Loucy (cell line): Measurements from ENCODE around the gene ELMO1.

ENCODE experiments used
- H2AFZ ChIP-seq: fragments of 200-600 bp; sonication (generic); 2 replicates; pipeline ENCODE4 v1.6.0; 2016; ENCODE audit warnings: antibody characterized with exemption, mild to moderate bottlenecking, low read length, moderate library complexity
- H3F3A ChIP-seq: fragments of 200-600 bp; 2 replicates; pipeline ENCODE4 v1.6.0; 2016; ENCODE audit warnings: antibody characterized with exemption, low read depth, mild to moderate bottlenecking
- H3K27me3 ChIP-seq: fragments of 200-600 bp; sonication (generic); 2 replicates; pipeline ENCODE4 v1.6.1; 2014; ENCODE audit warnings: low read length, mild to moderate bottlenecking; ENCODE audit not compliant: insufficient read depth, poor library complexity, severe bottlenecking
- H3K36me3 ChIP-seq: fragments of 200-600 bp; sonication (generic); 2 replicates; pipeline ENCODE4 v1.6.1; 2016; ENCODE audit warnings: low read length; ENCODE audit not compliant: insufficient read depth
- H3K4me1 ChIP-seq: fragments of 200-600 bp; sonication (generic); 2 replicates; pipeline ENCODE4 v1.5.1; 2014; ENCODE audit warnings: low read length, mild to moderate bottlenecking; ENCODE audit not compliant: insufficient read depth, poor library complexity, severe bottlenecking
- H3K4me2 ChIP-seq: fragments of 200-600 bp; sonication (generic); 2 replicates; pipeline ENCODE4 v1.6.0; 2014; ENCODE audit warnings: antibody characterized with exemption, low read length, low read depth, mild to moderate bottlenecking; ENCODE audit not compliant: poor library complexity, severe bottlenecking
- H3K4me3 ChIP-seq: fragments of 200-600 bp; sonication (generic); 2 replicates; pipeline ENCODE4 v1.5.1; 2014; ENCODE audit warnings: low read length, mild to moderate bottlenecking, mixed read lengths; ENCODE audit not compliant: poor library complexity, severe bottlenecking
- H3K79me2 ChIP-seq: fragments of 200-600 bp; sonication (generic); 2 replicates; pipeline ENCODE4 v1.6.1; 2014; ENCODE audit warnings: low read length; ENCODE audit not compliant: insufficient read depth
- H3K9ac ChIP-seq: fragments of 200-600 bp; sonication (generic); 2 replicates; pipeline ENCODE4 v1.6.0; 2014; ENCODE audit warnings: mild to moderate bottlenecking, low read depth, low read length, moderate library complexity; ENCODE audit not compliant: poor library complexity, severe bottlenecking
- H3K9me2 ChIP-seq: fragments of 200-600 bp; sonication (generic); replicated peaks from 2 replicates; pipeline ENCODE4 v1.6.1; 2016; ENCODE audit warnings: low read depth, low read length, mixed read lengths
- H3K9me3 ChIP-seq: fragments of 200-600 bp; sonication (generic); 2 replicates; pipeline ENCODE4 v1.6.1; 2014; ENCODE audit warnings: mild to moderate bottlenecking, antibody characterized with exemption, low read length, low read depth; ENCODE audit not compliant: insufficient read depth
- H4K20me1 ChIP-seq: fragments of 200-600 bp; sonication (generic); 2 replicates; pipeline ENCODE4 v1.6.0; 2014; ENCODE audit warnings: antibody characterized with exemption, low read length, mild to moderate bottlenecking; ENCODE audit not compliant: insufficient read depth, poor library complexity, severe bottlenecking
- EZH2phosphoT487 ChIP-seq: fragments of 200-600 bp; IDR thresholded peaks from 2 replicates; pipeline ENCODE4 v1.6.1; 2018; ENCODE audit warnings: antibody characterized with exemption, mild to moderate bottlenecking, moderate library complexity, borderline replicate concordance
- TF ChIP-seq, protein P1 (sequence below): fragments of 200-600 bp; sonication (generic); conservative IDR thresholded peaks from 2 replicates; pipeline ENCODE4 v1.5.1; 2014; ENCODE audit warnings: mild to moderate bottlenecking, antibody characterized with exemption, low read length

The ELMO1 gene

DNA sequence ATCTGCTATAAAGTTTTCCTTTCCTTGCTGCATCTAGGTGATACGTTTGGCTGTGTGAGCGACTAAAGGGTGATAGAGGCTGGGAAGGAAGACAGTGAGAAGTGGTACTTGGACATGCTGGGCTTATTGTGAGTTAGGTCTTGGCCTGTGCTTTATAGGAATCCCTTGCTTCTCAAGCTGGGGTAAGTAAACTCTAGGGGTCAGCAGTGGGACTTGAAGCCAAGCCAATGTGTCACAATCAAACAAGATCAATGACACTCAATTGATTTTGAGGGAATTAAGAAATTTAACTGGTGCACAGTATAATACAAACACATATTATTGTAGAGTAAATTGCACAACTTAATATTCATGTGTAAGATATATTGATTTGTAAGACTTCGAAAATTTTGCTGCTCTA, 568.6 kb downstream of the ELMO1 start:
- H3K27me3 ChIP-seq = no peaks in the 10 kb centered on the region
- TF ChIP-seq EZH2phosphoT487 = no peak
- TF ChIP-seq, protein P1, sequence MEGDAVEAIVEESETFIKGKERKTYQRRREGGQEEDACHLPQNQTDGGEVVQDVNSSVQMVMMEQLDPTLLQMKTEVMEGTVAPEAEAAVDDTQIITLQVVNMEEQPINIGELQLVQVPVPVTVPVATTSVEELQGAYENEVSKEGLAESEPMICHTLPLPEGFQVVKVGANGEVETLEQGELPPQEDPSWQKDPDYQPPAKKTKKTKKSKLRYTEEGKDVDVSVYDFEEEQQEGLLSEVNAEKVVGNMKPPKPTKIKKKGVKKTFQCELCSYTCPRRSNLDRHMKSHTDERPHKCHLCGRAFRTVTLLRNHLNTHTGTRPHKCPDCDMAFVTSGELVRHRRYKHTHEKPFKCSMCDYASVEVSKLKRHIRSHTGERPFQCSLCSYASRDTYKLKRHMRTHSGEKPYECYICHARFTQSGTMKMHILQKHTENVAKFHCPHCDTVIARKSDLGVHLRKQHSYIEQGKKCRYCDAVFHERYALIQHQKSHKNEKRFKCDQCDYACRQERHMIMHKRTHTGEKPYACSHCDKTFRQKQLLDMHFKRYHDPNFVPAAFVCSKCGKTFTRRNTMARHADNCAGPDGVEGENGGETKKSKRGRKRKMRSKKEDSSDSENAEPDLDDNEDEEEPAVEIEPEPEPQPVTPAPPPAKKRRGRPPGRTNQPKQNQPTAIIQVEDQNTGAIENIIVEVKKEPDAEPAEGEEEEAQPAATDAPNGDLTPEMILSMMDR = peak; percentile 23; the same call in 1 of the 2 replicates
- no peaks in the 10 kb centered on the region for H3K4me1 ChIP-seq
- no peak overlapping the region for H3K9ac ChIP-seq
- H3K4me2 ChIP-seq = no peak overlapping the region
- no peak overlapping the region for H2AFZ ChIP-seq
- peaks cover 81% of the 10 kb centered on the region for H3K36me3 ChIP-seq
- H4K20me1 ChIP-seq = no peaks in the 10 kb centered on the region
- no peaks in the 10 kb centered on the region for H3K9me2 ChIP-seq
- H3K79me2 ChIP-seq = no peaks in the 10 kb centered on the region
- H3K4me3 ChIP-seq = no peak overlapping the region
- H3K9me3 ChIP-seq = no peaks in the 10 kb centered on the region
- H3F3A ChIP-seq = no peaks in the 10 kb centered on the region

DNA sequence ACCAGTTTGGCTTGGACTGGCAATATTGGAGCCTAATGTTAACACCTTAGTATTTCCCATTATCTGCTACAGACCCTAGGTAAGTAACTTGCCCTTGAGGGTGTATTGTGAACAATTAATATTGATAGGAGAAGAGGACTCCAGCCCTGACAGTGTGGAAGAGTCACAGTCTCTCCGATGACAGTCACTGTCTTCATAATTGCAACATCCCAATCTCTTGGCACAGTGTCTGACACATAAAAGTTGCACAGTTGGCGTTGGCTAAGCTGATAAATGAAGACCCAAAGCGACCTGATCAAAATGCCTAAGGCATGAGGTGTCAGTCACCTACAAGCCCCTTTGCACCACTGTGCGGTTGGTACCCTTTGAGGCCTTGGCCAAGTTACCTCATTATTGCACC, 569.6 kb downstream of the ELMO1 start:
- Histone ChIP-seq H3K9me2 (no peaks in the 10 kb centered on the region), H2AFZ (no peak overlapping the region), H3K9me3 (no peaks in the 10 kb centered on the region), H3K4me3 (no peak overlapping the region), H3K79me2 (no peaks in the 10 kb centered on the region), H3K36me3 (peaks cover 81% of the 10 kb centered on the region), H4K20me1 (no peaks in the 10 kb centered on the region), H3F3A (no peaks in the 10 kb centered on the region), H3K4me1 (no peaks in the 10 kb centered on the region), H3K9ac (no peak overlapping the region), H3K4me2 (no peak overlapping the region), H3K27me3 (no peaks in the 10 kb centered on the region)
- no peak for TF ChIP-seq EZH2phosphoT487
- TF ChIP-seq, protein P1 = no peak

DNA sequence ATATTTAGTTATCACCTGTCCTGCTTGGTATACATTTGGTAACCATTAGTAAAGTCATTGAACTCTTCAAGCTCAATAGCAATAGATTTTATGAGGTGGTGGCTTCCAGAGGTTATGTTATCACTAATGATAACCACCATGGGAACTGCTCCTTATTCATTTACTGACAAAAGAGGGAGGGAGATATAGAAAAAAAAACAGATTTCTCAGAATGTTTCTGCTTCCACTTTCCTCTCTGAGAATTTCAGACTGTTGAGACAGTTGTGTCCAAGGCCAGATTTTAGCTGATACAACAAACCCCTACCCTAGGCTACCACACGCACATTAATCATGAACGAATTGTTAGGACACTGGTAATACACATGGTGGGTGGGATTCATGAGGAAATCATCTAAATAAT, 570.4 kb downstream of the ELMO1 start:
- Histone ChIP-seq H3F3A (no peaks in the 10 kb centered on the region), H3K9me3 (no peaks in the 10 kb centered on the region)

More for the DNA sequence above, 570.4 kb downstream of the ELMO1 start:
- no peak for TF ChIP-seq EZH2phosphoT487
- TF ChIP-seq, protein P1 = no peak
- no peaks in the 10 kb centered on the region for H3K27me3 ChIP-seq
- H3K9me2 ChIP-seq = no peaks in the 10 kb centered on the region
- no peak overlapping the region for H3K4me2 ChIP-seq
- no peaks in the 10 kb centered on the region for H3K4me1 ChIP-seq
- H3K4me3 ChIP-seq = no peak overlapping the region
- H3K36me3 ChIP-seq = peaks cover 81% of the 10 kb centered on the region
- H2AFZ ChIP-seq = no peak overlapping the region
- no peaks in the 10 kb centered on the region for H4K20me1 ChIP-seq
- no peaks in the 10 kb centered on the region for H3K79me2 ChIP-seq
- H3K9ac ChIP-seq = no peak overlapping the region
